Lower leg skin (tissue), 3 donors: ENCODE results near the gene RAPGEF2.

Experiments
- CTCF ChIP-seq, 3 donors: fragments of 450-650 bp; IDR thresholded peaks; one replicate each; pipeline ENCODE4 v1.5.1; 2016; ENCODE audit warnings: antibody characterized with exemption in 3 of 3, mild to moderate bottlenecking in 3 of 3, moderate library complexity in 2 of 3
- POLR2A ChIP-seq, 2 donors: fragments of 450-650 bp; IDR thresholded peaks; one replicate each; pipeline ENCODE4 v1.6.1; 2016 to 2017; ENCODE audit warnings: antibody characterized with exemption in 2 of 2, mild to moderate bottlenecking in 1 of 2, moderate library complexity in 1 of 2

- TF ChIP-seq CTCF (IDR thresholded peaks at IDR 0.05) (no peak), POLR2A (IDR thresholded peaks at IDR 0.05) (no peak)
Measured at GRCh38 chr4:159396151-159396550, 293.3 kb downstream of the RAPGEF2 start.
